K562 (cell line): ENCODE results near the gene TJP3. TPM values are rescaled to one million over a fixed set of nuclear protein-coding genes. Genes with fewer than 3 reads are reported as not detected.

Experiments used
- CREB5 ChIP-seq: fragments of 250-450 bp; sonication (Bioruptor Pico); IDR thresholded peaks from 2 replicates; pipeline ENCODE4 v1.5.0; 2020; ENCODE audit warnings: mild to moderate bottlenecking
- DEAF1 ChIP-seq: fragments of 450-650 bp; formaldehyde crosslinking; IDR thresholded peaks from 2 replicates; pipeline ENCODE4 v1.4.0; 2020; ENCODE audit warnings: mild to moderate bottlenecking, moderate library complexity
- DLX4 ChIP-seq: fragments of 250-450 bp; sonication (Bioruptor Pico); IDR thresholded peaks from 2 replicates; pipeline ENCODE4 v1.6.1; 2021; ENCODE audit warnings: mild to moderate bottlenecking
- EGR1 ChIP-seq: fragments of 450-650 bp; conservative IDR thresholded peaks from 2 replicates; pipeline ENCODE4 v1.6.1; 2017; ENCODE audit warnings: mild to moderate bottlenecking
- EP300 ChIP-seq: IDR thresholded peaks from 2 replicates; pipeline ENCODE4 v1.6.1; 2012; ENCODE audit warnings: low read length, improper control_type of control experiment
- HMBOX1 ChIP-seq: sonication (generic); IDR thresholded peaks from 2 replicates; pipeline ENCODE4 v1.6.1; 2016
- HNRNPLL ChIP-seq: fragments of 200-400 bp; formaldehyde crosslinking; IDR thresholded peaks from 2 replicates; pipeline ENCODE4 v1.6.1; 2017; ENCODE audit warnings: low read length, low read depth, mild to moderate bottlenecking; ENCODE audit not compliant: poor library complexity, severe bottlenecking
- MAFK ChIP-seq: IDR thresholded peaks from 2 replicates; pipeline ENCODE4 v1.6.1; 2011; ENCODE audit warnings: low read length, improper control_type of control experiment
- MED1 ChIP-seq: sonication (generic); formaldehyde crosslinking; IDR thresholded peaks from 2 replicates; pipeline ENCODE4 v1.8.1; 2023; ENCODE audit warnings: missing genetic modification reagents, borderline replicate concordance
- NFYB ChIP-seq: IDR thresholded peaks from 2 replicates; pipeline ENCODE4 v1.6.1; 2011; ENCODE audit warnings: mild to moderate bottlenecking, moderate library complexity; ENCODE audit not compliant: insufficient read length; ENCODE audit errors: extremely low read depth
- RNF219 ChIP-seq: fragments of 250-450 bp; sonication (Bioruptor Pico); IDR thresholded peaks from 2 replicates; pipeline ENCODE4 v1.5.0; 2022; ENCODE audit warnings: mild to moderate bottlenecking
- VEZF1 ChIP-seq: fragments of 200-800 bp; sonication (Bioruptor generic); IDR thresholded peaks from 2 replicates; pipeline ENCODE4 v1.6.1; 2017; ENCODE audit warnings: missing genetic modification characterization, missing compliant biosample characterization
- ZNF512 ChIP-seq: IDR thresholded peaks from 2 replicates; pipeline ENCODE4 v1.6.1; 2016; ENCODE audit warnings: missing genetic modification characterization, missing compliant biosample characterization
- ZNF57 ChIP-seq: fragments of 450-650 bp; formaldehyde crosslinking; IDR thresholded peaks from 2 replicates; pipeline ENCODE4 v1.4.0; 2020; ENCODE audit warnings: mild to moderate bottlenecking, moderate library complexity
- ZNF77 ChIP-seq: fragments of 250-450 bp; sonication (Bioruptor Pico); IDR thresholded peaks from 2 replicates; pipeline ENCODE4 v1.5.0; 2020
- polyA plus RNA-seq, 8 experiments: library from polyadenylated mRNA; depleted of rRNA in 4 of 8; stranded (reverse) in 5 of 8; unstranded in 3 of 8; fragments of >200 nt; fragmentation: Nextera tagmentation in 2 of 8; fragmentation: Illumina TruSeq in 1 of 8; extraction: Ambion mirVana in 2 of 8; extraction: Trizol in 1 of 8; gene quantifications; 2 replicates each; pipeline versions ENCODE4 v1.2.1 to v1.2.3, GENCODE V29; 2011 to 2014; ENCODE audit warnings: inconsistent platforms in 1 of 8, missing spikeins in 1 of 8
- total RNA-seq, 7 experiments: library from RNA; depleted of rRNA in 6 of 7; stranded (reverse); fragments of >200 nt in 6 of 7; fragmentation: Illumina TruSeq in 2 of 7; extraction: Trizol in 2 of 7; gene quantifications; 2 replicates each; pipeline versions ENCODE4 v1.2.1 to v1.2.3, GENCODE V29; 2011 to 2021; ENCODE audit warnings: low replicate concordance in 1 of 7

The TJP3 gene
- total and polyA plus RNA-seq, 9 of the 15 experiments (the other 6 are each of a cell fraction or from before 2014, with no cell fraction given), result 0.11 to 2.4 (median 0.57) TPM; not detected in 1

GRCh38 chr19:3761382-3762129 is 53.4 kb downstream of the TJP3 start, which contains the start of gene APBA3 (continued):
- TF ChIP-seq HNRNPLL (peak; percentile 100), NFYB (no peak), ZNF512 (tag) (no peak), EGR1 (peak; percentile 86), ZNF57 (CRISPR knock-in tag) (no peak), VEZF1 (CRISPR knock-in tag) (peak; percentile 67), EP300 (0 out of 2 replicates have a peak, but pooled peaks have one; percentile 0), MAFK (no peak; the same call in 1 of the 2 replicates), ZNF77 (CRISPR knock-in tag) (no peak), CREB5 (no peak), RNF219 (CRISPR knock-in tag) (no peak), HMBOX1 (no peak), DEAF1 (CRISPR knock-in tag) (no peak), MED1 (no peak), DLX4 (CRISPR knock-in tag) (no peak)
